ENCODE results near the gene SUPT16H. TPM values are rescaled to one million over a fixed set of nuclear protein-coding genes. Genes with fewer than 3 reads are reported as not detected.

SUPT16H gene
- 10 to 100 TPM; 25.1 to 38.1 (median 29.6) TPM for total RNA-seq
- 10 to 100 TPM; 19.5 to 42.3 TPM for polyA plus RNA-seq
- long read RNA-seq, donor 1, full-length matches to known transcripts: 38 of 54 reads
- long read RNA-seq, donor 1, partial matches to known transcripts: 9 of 54 reads
- long read RNA-seq, donor 1, other reads (novel, unspliced or antisense): 7 of 54 reads
- long read RNA-seq, donor 2, full-length matches to known transcripts: 44 of 152 reads
- long read RNA-seq, donor 2, partial matches to known transcripts: 104 of 152 reads
- long read RNA-seq, donor 2, other reads (novel, unspliced or antisense): 4 of 152 reads
- long read RNA-seq, donor 3, full-length matches to known transcripts: 31 of 51 reads
- long read RNA-seq, donor 3, partial matches to known transcripts: 12 of 51 reads
- long read RNA-seq, donor 3, other reads (novel, unspliced or antisense): 8 of 51 reads

- Histone ChIP-seq H3K9me3 (no peaks in the 10 kb centered on the region), H3K27me3 (no peaks in the 10 kb centered on the region), H3K4me1 (peaks cover 0 to 48% (median 29%) of the 10 kb centered on the region in 12 donors), H3K27ac (peak within 1 kb of the TSS; percentile 29 to 97 (median 90)), H3K36me3 (peaks cover 0 to 45% (median 30%) of the 10 kb centered on the region in 9 donors), H3K4me3 (peak within 1 kb of the TSS; percentile 63 to 97 (median 71))
- ATAC-seq (peak; percentile 98 to 99 (median 98)), DNase-seq (peak; percentile 95 to 98 (median 97))
- WGBS, 4 donors: 0% methylated on average over 54 of the region's 54 CpGs
- TF ChIP-seq POLR2A (IDR thresholded peaks at IDR 0.05) (no peak), CTCF (IDR thresholded peaks at IDR 0.05) (peak in 1 of 12 donors; percentile 12)
- intact Hi-C loops (cut with DNase I): loop anchor here in 9 of 10 donors (1.0 to 10.0 kb wide), 12 partner anchors 72 to 699 kb away; partner anchors contain the start of genes HNRNPC (in 5 of the 9), ANG (in 1 of the 9), CHD8 (in 1 of the 9) and METTL3 (in 1 of the 9)
Observed at GRCh38 chr14:21383848-21384493, at the start of gene SUPT16H. Gene SUPT16H, minus strand, starts transcription at chr14:21384019. Its CDS starts 92 bp downstream, at chr14:21383927.

- peaks cover 2 to 65% (median 55%) of the 10 kb centered on the region in 9 donors for H3K36me3 ChIP-seq
- ATAC-seq: peak in 1 of 4 donors; percentile 13
- H3K27ac ChIP-seq: no peak overlapping the region
Observed at GRCh38 chr14:21431126-21431525, 47.3 kb upstream of the SUPT16H start.

DNA sequence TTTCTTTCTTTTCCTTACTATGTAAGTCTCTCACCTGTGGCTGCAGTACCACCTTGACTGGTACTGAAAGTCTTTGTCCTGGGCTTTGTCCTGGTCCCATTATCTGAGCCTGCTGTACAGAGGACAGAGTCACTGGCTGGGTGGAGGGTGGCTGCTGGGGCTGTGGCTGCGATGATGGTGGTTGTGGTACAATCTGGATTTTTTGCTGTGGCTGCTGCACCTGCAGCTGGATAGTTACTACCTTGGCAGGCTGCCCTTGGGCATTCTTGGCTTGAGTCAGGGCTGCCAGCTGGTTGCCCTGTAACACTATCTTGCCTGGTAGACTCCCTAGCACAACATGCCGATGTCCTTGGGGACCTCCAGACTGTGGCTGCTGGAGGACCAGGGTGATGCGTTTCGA, 45.1 kb upstream of the SUPT16H start:
- peaks cover 0 to 10% (median 5%) of the 10 kb centered on the region in 12 donors for H3K4me1 ChIP-seq
- no peak for TF ChIP-seq POLR2A (IDR thresholded peaks at IDR 0.05)
- no peak for TF ChIP-seq CTCF (IDR thresholded peaks at IDR 0.05)
- H3K36me3 ChIP-seq: peaks cover 2 to 87% (median 77%) of the 10 kb centered on the region in 9 donors
- H3K4me3 ChIP-seq: no peak overlapping the region
- ATAC-seq (peak; percentile 81 to 91 (median 84)), DNase-seq (peak in 4 of 5 donors; percentile 34 to 71 (median 44))
- no peaks in the 10 kb centered on the region for H3K9me3 ChIP-seq
- intact Hi-C loops (cut with DNase I): no loop called here
- 51 to 74% (median 66%) methylated on average over 4 of the region's 4 CpGs for WGBS, 4 donors
- H3K27ac ChIP-seq: no peak overlapping the region
- H3K27me3 ChIP-seq: no peaks in the 10 kb centered on the region

More at GRCh38 chr14:21431126-21431525, 47.3 kb upstream of the SUPT16H start:
- intact Hi-C loops (cut with DNase I): loop anchor here in 1 of 10 donors (10.0 kb wide), 1 partner anchor 166 kb away; the partner anchor contains the start of gene HNRNPC
- WGBS, 4 donors: 92 to 100% (median 96%) methylated on average over 2 of the region's 2 CpGs
- Histone ChIP-seq H3K27me3 (no peaks in the 10 kb centered on the region), H3K4me3 (no peak overlapping the region), H3K4me1 (peaks cover 0 to 30% (median 12%) of the 10 kb centered on the region in 12 donors), H3K9me3 (no peaks in the 10 kb centered on the region)
- DNase-seq: no peak
- no peak for TF ChIP-seq POLR2A (IDR thresholded peaks at IDR 0.05)

GRCh38 chr14:21426692-21427091, 42.9 kb upstream of the SUPT16H start:
- DNase-seq (no peak), ATAC-seq (no peak)
- Histone ChIP-seq H3K36me3 (peaks cover 2 to 100% (median 98%) of the 10 kb centered on the region in 9 donors), H3K27me3 (no peaks in the 10 kb centered on the region), H3K4me3 (no peak overlapping the region), H3K4me1 (peaks cover 0 to 10% (median 5%) of the 10 kb centered on the region in 12 donors), H3K27ac (no peak overlapping the region), H3K9me3 (no peaks in the 10 kb centered on the region)
- TF ChIP-seq CTCF (IDR thresholded peaks at IDR 0.05) (no peak), POLR2A (IDR thresholded peaks at IDR 0.05) (no peak)
- 93 to 100% (median 96%) methylated on average over 1 of the region's 1 CpG for WGBS, 4 donors
- intact Hi-C loops (cut with DNase I): loop anchor here in 1 of 10 donors (1.0 kb wide), 1 partner anchor 18 kb away; no protein-coding TSS in a partner anchor
